Transverse colon (tissue), 4 donors: Measurements from ENCODE around the gene ARF6. TPM values are rescaled to one million over a fixed set of nuclear protein-coding genes. Genes with fewer than 3 reads are reported as not detected.
"Not testable (repeated sequence)": the region's sequence is repeated elsewhere in the genome, so short reads cannot be mapped to it uniquely, and the experiment has no call there.

Source experiments
- DNase-seq: peaks from one replicate; pipeline ENCODE4 v3.0.0-alpha.2; 2019
- H3K27ac ChIP-seq, 4 donors: fragments of 200-600 bp; sonication (generic); 2 replicates each; pipeline ENCODE4 v1.5.1; 2016 to 2018; ENCODE audit warnings: inconsistent platforms in 4 of 4
- H3K27me3 ChIP-seq: fragments of 200-600 bp; sonication (generic); 2 replicates; pipeline ENCODE4 v1.5.1; 2017; ENCODE audit warnings: inconsistent platforms
- H3K36me3 ChIP-seq, 4 donors: fragments of 200-600 bp; sonication (generic); 2 replicates each; pipeline ENCODE4 v1.5.1; 2017 to 2019; ENCODE audit warnings: inconsistent platforms in 4 of 4
- H3K4me1 ChIP-seq, 4 donors: fragments of 200-600 bp; sonication (generic); 2 replicates each; pipeline ENCODE4 v1.5.1; 2017 to 2020; ENCODE audit warnings: inconsistent platforms in 4 of 4
- H3K4me3 ChIP-seq, 4 donors: fragments of 200-600 bp; sonication (generic); 1 replicate in 1 of 4; 2 replicates in 3 of 4; pipeline versions ENCODE4 v1.5.1 to v1.6.1; 2017 to 2019; ENCODE audit warnings: inconsistent platforms in 4 of 4
- H3K9me3 ChIP-seq, 2 donors: fragments of 200-600 bp; sonication (generic); 2 replicates each; pipeline ENCODE4 v1.5.1; 2017 to 2019; ENCODE audit warnings: inconsistent platforms in 2 of 2
- EP300 ChIP-seq: sonication (generic); formaldehyde crosslinking; IDR thresholded peaks from one replicate; pipeline ENCODE4 v1.6.1; 2017; ENCODE audit warnings: antibody characterized with exemption, low read depth
- POLR2A ChIP-seq: fragments of 450-650 bp; IDR thresholded peaks from one replicate; pipeline ENCODE4 v1.6.1; 2016; ENCODE audit warnings: antibody characterized with exemption, mild to moderate bottlenecking, moderate library complexity
- POLR2AphosphoS5 ChIP-seq, 3 donors: sonication (generic); formaldehyde crosslinking; IDR thresholded peaks; one replicate each; pipeline ENCODE4 v1.6.1; 2016; ENCODE audit warnings: antibody characterized with exemption in 3 of 3
- WGBS, 2 donors: methylation state at CpG; one replicate each; pipeline ENCODE4 v1.1.5; 2018; ENCODE audit warnings: low coverage in 1 of 2; 5-methylcytosine and 5-hydroxymethylcytosine counted together
- in situ Hi-C, 4 donors: fragments of 200-750 bp; cut with MboI; loops; one replicate each; pipeline versions ENCODE4 v1.15.0 to v1.15.1; 2017; ENCODE audit warnings: low sequenced_read_pairs in 3 of 4, low pct_ligation_motif_present in 1 of 4, low pct_unique_long_range_greater_than_20kb in 1 of 4
- intact Hi-C: fragments of 100-400 bp; cut with DNase I; formaldehyde crosslinking; loops from one replicate; pipeline ENCODE4 v1.15.1; 2023; ENCODE audit warnings: low total_unique reads
- total RNA-seq, 4 donors: library from RNA; depleted of rRNA; stranded (reverse); fragments of >200 nt; gene quantifications; one replicate each; pipeline ENCODE4 v1.1.0, GENCODE V29; 2016
- TF ChIP-seq, protein P1 (sequence below), 5 experiments: fragments of 200-600 bp in 3 of 5; fragments of 450-650 bp in 2 of 5; sonication (generic) in 3 of 5; IDR thresholded peaks; 1 replicate in 2 of 5; 2 replicates in 3 of 5; pipeline ENCODE4 v1.5.1; 2016 to 2017; ENCODE audit warnings: antibody characterized with exemption in 5 of 5, inconsistent platforms in 3 of 5, mild to moderate bottlenecking in 2 of 5, moderate library complexity in 1 of 5

The ARF6 gene
- total RNA-seq, 4 donors from 2014 or later, result 70.3 to 120 (median 101) TPM

GRCh38 chr14:49934646-49935045 lies 41.8 kb downstream of the ARF6 start:
- no peaks in the 10 kb centered on the region for H3K4me1 ChIP-seq
- H3K4me3 ChIP-seq, result no peak overlapping the region
- no peaks in the 10 kb centered on the region for H3K36me3 ChIP-seq
- TF ChIP-seq POLR2A (no peak), EP300 (no peak), POLR2AphosphoS5 (IDR thresholded peaks at IDR 0.05) (no peak)
- TF ChIP-seq, protein P1, sequence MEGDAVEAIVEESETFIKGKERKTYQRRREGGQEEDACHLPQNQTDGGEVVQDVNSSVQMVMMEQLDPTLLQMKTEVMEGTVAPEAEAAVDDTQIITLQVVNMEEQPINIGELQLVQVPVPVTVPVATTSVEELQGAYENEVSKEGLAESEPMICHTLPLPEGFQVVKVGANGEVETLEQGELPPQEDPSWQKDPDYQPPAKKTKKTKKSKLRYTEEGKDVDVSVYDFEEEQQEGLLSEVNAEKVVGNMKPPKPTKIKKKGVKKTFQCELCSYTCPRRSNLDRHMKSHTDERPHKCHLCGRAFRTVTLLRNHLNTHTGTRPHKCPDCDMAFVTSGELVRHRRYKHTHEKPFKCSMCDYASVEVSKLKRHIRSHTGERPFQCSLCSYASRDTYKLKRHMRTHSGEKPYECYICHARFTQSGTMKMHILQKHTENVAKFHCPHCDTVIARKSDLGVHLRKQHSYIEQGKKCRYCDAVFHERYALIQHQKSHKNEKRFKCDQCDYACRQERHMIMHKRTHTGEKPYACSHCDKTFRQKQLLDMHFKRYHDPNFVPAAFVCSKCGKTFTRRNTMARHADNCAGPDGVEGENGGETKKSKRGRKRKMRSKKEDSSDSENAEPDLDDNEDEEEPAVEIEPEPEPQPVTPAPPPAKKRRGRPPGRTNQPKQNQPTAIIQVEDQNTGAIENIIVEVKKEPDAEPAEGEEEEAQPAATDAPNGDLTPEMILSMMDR (IDR thresholded peaks at IDR 0.05), result no peak
- intact Hi-C loops (no loop called here), in situ Hi-C loops (no loop called here)
- H3K27me3 ChIP-seq, result no peaks in the 10 kb centered on the region
- H3K9me3 ChIP-seq, result no peaks in the 10 kb centered on the region
- no peak overlapping the region for H3K27ac ChIP-seq
- DNase-seq, result no peak

GRCh38 chr14:49935526-49935925 lies 42.6 kb downstream of the ARF6 start:
- no peaks in the 10 kb centered on the region for H3K36me3 ChIP-seq
- no peaks in the 10 kb centered on the region for H3K27me3 ChIP-seq
- H3K9me3 ChIP-seq, result no peaks in the 10 kb centered on the region
- DNase-seq, result no peak
- 98 to 100% methylated on average over 2 to 3 of the region's 3 CpGs for whole genome bisulfite sequencing, 2 donors
- H3K4me1 ChIP-seq, result peaks cover 0 to 5% (median 0%) of the 10 kb centered on the region in 4 donors
- intact Hi-C loops (no loop called here), in situ Hi-C loops (no loop called here)
- H3K27ac ChIP-seq, result no peak overlapping the region
- H3K4me3 ChIP-seq, result no peak overlapping the region
- TF ChIP-seq EP300 (no peak), POLR2A (no peak), POLR2AphosphoS5 (IDR thresholded peaks at IDR 0.05) (no peak)
- TF ChIP-seq, protein P1 (IDR thresholded peaks at IDR 0.05), result no peak

DNA sequence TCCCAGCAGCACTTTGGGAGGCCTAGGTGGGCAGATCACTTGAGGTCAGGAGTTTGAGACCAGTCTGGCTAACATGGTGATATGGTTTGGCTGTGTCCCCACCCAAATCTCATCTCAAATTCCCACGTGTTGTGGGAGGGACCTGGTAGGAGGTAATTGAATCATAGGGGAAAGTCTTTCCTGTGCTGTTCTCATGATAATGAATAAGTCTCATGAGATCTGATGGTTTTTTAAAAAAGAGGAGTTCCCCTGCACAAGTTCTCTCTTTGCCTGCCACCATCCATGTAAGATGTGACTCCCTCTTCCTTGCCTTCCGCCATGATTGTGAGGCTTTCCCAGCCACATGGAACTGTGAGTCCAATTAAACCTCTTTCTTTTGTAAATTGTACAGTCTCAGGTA lies 43.4 kb downstream of the ARF6 start:
- H3K36me3 ChIP-seq, H3K27ac ChIP-seq, intact Hi-C loops, H3K27me3 ChIP-seq, H3K4me3 ChIP-seq, H3K9me3 ChIP-seq, in situ Hi-C loops, DNase-seq: not testable (repeated sequence)
- WGBS, 2 donors, result 89 to 100% methylated on average over 1 to 2 of the region's 2 CpGs
- H3K4me1 ChIP-seq, result peaks cover 0 to 12% (median 2%) of the 10 kb centered on the region in 4 donors

GRCh38 chr14:49936882-49937281 lies 44.0 kb downstream of the ARF6 start:
- H3K4me3 ChIP-seq, H3K36me3 ChIP-seq, intact Hi-C loops, in situ Hi-C loops, H3K9me3 ChIP-seq, H3K27ac ChIP-seq, DNase-seq, H3K27me3 ChIP-seq: not testable (repeated sequence)
- H3K4me1 ChIP-seq, result peaks cover 0 to 14% (median 3%) of the 10 kb centered on the region in 4 donors
- WGBS, 2 donors, result 89 to 90% methylated on average over 5 of the region's 5 CpGs

- WGBS, 2 donors, result 88 to 94% methylated on average over 1 to 2 of the region's 2 CpGs
- in situ Hi-C loops, H3K27me3 ChIP-seq, H3K36me3 ChIP-seq, intact Hi-C loops, H3K4me3 ChIP-seq, DNase-seq, H3K9me3 ChIP-seq, H3K27ac ChIP-seq: not testable (repeated sequence)
- peaks cover 0 to 14% (median 4%) of the 10 kb centered on the region in 4 donors for H3K4me1 ChIP-seq
Measured at GRCh38 chr14:49939215-49939614, 46.3 kb downstream of the ARF6 start.

- no peak for DNase-seq
- H3K27ac ChIP-seq, result no peak overlapping the region
- in situ Hi-C loops (no loop called here), intact Hi-C loops (no loop called here)
- no peaks in the 10 kb centered on the region for H3K9me3 ChIP-seq
- H3K27me3 ChIP-seq, result no peaks in the 10 kb centered on the region
- peaks cover 0 to 20% (median 6%) of the 10 kb centered on the region in 4 donors for H3K4me1 ChIP-seq
- no peak overlapping the region for H3K4me3 ChIP-seq
- H3K36me3 ChIP-seq, result no peaks in the 10 kb centered on the region
- TF ChIP-seq POLR2AphosphoS5 (IDR thresholded peaks at IDR 0.05) (no peak), EP300 (no peak), POLR2A (no peak)
- TF ChIP-seq, protein P1 (IDR thresholded peaks at IDR 0.05), result no peak
- 72 to 78% methylated on average over 6 of the region's 6 CpGs for WGBS, 2 donors
Measured at GRCh38 chr14:49939884-49940510, 47.1 kb downstream of the ARF6 start.
